Measurements from ENCODE around the gene PAIP1. TPM values are rescaled to one million over a fixed set of nuclear protein-coding genes. Genes with fewer than 3 reads are reported as not detected.

Gene PAIP1
- total RNA-seq, 4 donors from 2014 or later = 123 to 184 (median 161) TPM

DNA sequence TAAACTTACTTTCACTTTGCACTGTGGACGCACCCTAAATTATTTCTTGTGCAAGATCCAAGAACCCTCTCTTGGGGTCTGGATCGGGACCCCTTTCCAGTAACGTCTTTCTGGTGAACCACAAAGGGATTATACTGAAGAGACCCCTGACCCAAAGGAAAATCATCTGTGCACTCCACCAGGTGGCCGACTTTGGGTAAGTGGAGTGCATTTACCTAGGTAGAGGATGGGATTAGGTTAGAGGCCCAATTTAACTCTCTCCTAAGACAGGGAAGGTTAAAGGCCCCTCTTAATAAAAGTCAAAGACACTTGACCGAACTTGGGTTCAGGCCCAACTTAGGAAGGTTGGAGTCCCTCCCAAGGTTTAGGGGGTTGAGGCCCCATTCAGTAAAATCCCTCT is 8.2 kb upstream of the PAIP1 start:
- intact Hi-C loops (cut with DNase I; ENCODE audit: low total_unique reads) = no loop called here

DNA sequence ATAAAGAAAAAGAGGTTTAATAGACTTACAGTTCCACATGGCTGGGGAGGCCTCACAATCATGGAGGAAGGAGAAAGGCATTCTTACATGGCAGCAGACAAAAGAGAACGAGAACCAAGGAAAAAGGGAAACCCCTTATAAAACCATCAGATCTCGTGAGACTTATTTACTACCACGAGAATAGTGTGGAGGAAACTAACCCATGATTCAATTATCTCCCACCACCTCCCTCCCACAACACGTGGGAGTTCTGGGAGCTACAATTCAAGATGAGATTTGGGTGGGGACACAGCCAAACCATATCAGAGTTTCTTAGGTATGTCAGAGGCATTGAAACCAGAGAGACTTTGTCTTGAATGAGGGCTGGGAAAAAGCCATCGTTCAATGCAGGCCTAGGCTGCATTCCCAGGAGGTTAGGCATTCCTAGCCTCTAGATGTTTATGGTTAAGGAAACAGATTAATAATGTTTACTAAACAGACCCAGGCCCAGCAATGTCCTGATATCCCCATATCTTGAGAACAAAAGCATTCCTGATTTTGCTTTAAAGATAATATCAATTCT is 7.5 kb upstream of the PAIP1 start:
- in situ Hi-C loops (cut with MboI; ENCODE audit: low sequenced_read_pairs in 4 of 4) = no loop called here
- TF ChIP-seq, protein P1, sequence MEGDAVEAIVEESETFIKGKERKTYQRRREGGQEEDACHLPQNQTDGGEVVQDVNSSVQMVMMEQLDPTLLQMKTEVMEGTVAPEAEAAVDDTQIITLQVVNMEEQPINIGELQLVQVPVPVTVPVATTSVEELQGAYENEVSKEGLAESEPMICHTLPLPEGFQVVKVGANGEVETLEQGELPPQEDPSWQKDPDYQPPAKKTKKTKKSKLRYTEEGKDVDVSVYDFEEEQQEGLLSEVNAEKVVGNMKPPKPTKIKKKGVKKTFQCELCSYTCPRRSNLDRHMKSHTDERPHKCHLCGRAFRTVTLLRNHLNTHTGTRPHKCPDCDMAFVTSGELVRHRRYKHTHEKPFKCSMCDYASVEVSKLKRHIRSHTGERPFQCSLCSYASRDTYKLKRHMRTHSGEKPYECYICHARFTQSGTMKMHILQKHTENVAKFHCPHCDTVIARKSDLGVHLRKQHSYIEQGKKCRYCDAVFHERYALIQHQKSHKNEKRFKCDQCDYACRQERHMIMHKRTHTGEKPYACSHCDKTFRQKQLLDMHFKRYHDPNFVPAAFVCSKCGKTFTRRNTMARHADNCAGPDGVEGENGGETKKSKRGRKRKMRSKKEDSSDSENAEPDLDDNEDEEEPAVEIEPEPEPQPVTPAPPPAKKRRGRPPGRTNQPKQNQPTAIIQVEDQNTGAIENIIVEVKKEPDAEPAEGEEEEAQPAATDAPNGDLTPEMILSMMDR (IDR thresholded peaks at IDR 0.05 in 4 of 5, conservative IDR thresholded peaks at IDR 0.05 in 1 of 5) = no peak
- TF ChIP-seq POLR2A (IDR thresholded peaks at IDR 0.05) = no peak
- intact Hi-C loops (cut with DNase I; ENCODE audit: low total_unique reads) = no loop called here
- Histone ChIP-seq H3K4me1 (peaks cover 4 to 7% of the 10 kb centered on the region in 2 donors), H3K4me3 (no peak overlapping the region), H3K9me3 (no peaks in the 10 kb centered on the region), H3K27ac (no peak overlapping the region), H3K27me3 (no peaks in the 10 kb centered on the region), H3K36me3 (no peaks in the 10 kb centered on the region)
- DNase-seq = no peak
- no peak for ATAC-seq

More for the DNA sequence above, 8.2 kb upstream of the PAIP1 start:
- Histone ChIP-seq H3K27ac (no peak overlapping the region), H3K9me3 (no peaks in the 10 kb centered on the region), H3K4me3 (no peak overlapping the region), H3K4me1 (peaks cover 4 to 7% of the 10 kb centered on the region in 2 donors), H3K36me3 (no peaks in the 10 kb centered on the region), H3K27me3 (no peaks in the 10 kb centered on the region)
- in situ Hi-C loops (cut with MboI; ENCODE audit: low sequenced_read_pairs in 4 of 4) = no loop called here
- DNase-seq (no peak), ATAC-seq (no peak)
- TF ChIP-seq POLR2A (IDR thresholded peaks at IDR 0.05) = no peak
- TF ChIP-seq, protein P1 (IDR thresholded peaks at IDR 0.05 in 4 of 5, conservative IDR thresholded peaks at IDR 0.05 in 1 of 5) = no peak

DNA sequence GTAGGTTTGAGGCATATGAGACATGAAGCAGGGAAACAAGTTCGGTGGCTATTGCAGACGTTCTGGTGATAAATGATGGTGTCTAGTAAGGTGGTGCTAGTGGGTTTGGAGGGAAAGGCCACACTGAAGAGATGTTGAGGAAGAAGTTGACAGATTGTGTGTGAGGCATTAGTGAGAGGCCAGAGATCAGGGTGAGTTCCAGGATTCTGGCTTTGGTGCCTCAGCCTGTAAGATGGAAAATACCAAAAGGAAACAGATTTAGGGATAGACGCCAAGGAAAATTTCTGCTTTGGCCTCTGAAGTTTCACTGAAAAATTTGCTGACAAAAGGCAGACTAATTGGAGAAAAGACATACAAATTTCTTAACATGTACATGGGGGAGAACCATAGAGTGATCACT is 6.4 kb upstream of the PAIP1 start:
- TF ChIP-seq POLR2A (IDR thresholded peaks at IDR 0.05) = no peak
- TF ChIP-seq, protein P1 (IDR thresholded peaks at IDR 0.05 in 4 of 5, conservative IDR thresholded peaks at IDR 0.05 in 1 of 5) = no peak
- Histone ChIP-seq H3K9me3 (no peaks in the 10 kb centered on the region), H3K27ac (no peak overlapping the region), H3K27me3 (no peaks in the 10 kb centered on the region), H3K4me3 (no peak overlapping the region), H3K4me1 (peaks cover 4 to 7% of the 10 kb centered on the region in 2 donors), H3K36me3 (no peaks in the 10 kb centered on the region)
- in situ Hi-C loops (cut with MboI; ENCODE audit: low sequenced_read_pairs in 4 of 4) = no loop called here
- DNase-seq = no peak
- ATAC-seq = no peak
- intact Hi-C loops (cut with DNase I; ENCODE audit: low total_unique reads) = no loop called here

DNA sequence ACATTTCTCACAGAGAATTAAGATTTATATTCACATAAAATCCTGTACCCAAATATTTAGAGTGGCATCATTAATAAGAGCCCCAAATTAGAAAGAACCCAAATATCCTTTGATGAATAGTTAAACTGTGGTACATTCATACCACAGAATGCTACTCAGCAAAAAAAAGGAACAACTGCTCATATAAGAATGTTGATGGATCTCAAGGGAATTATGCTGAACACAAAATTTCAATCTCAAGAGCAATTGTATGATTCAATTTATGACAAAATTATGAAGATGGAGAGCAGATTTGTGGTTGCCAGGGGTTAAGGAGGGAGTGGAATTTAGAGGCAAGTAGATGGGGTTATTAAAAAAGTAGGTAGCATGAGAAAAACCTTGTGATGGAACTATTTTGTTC is 4.5 kb upstream of the PAIP1 start:
- no peak overlapping the region for H3K27ac ChIP-seq
- H3K4me1 ChIP-seq = peaks cover 6 to 7% of the 10 kb centered on the region in 2 donors
- no peak for ATAC-seq
- no peak for TF ChIP-seq POLR2A (IDR thresholded peaks at IDR 0.05)
- TF ChIP-seq, protein P1 (IDR thresholded peaks at IDR 0.05 in 4 of 5, conservative IDR thresholded peaks at IDR 0.05 in 1 of 5) = no peak
- H3K27me3 ChIP-seq = no peaks in the 10 kb centered on the region
- intact Hi-C loops (cut with DNase I; ENCODE audit: low total_unique reads) (no loop called here), in situ Hi-C loops (cut with MboI; ENCODE audit: low sequenced_read_pairs in 4 of 4) (no loop called here)
- no peaks in the 10 kb centered on the region for H3K36me3 ChIP-seq
- no peaks in the 10 kb centered on the region for H3K9me3 ChIP-seq
- no peak for DNase-seq
- H3K4me3 ChIP-seq = no peak overlapping the region

DNA sequence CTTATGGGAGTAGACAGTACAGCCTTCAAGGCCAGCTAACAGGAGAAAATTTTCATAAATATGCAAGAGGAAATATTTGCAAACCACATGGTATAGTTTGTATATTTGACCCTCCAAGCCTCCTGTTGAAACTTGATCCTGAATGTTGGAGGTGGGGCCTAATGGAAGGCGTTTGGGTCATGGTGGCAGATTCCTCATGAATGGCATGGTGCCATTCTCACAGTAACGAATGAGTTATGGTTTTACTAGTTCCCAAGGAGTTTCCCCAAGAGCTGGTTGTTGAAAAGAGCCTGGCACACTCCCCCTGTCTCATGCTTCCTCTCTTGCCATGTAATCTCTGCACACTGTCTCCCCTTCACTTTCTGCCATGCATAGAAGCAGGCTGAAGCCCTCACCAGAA is 3.3 kb upstream of the PAIP1 start:
- TF ChIP-seq, protein P1 (IDR thresholded peaks at IDR 0.05 in 4 of 5, conservative IDR thresholded peaks at IDR 0.05 in 1 of 5) = no peak
- TF ChIP-seq POLR2A (IDR thresholded peaks at IDR 0.05) = no peak
- Histone ChIP-seq H3K27me3 (no peaks in the 10 kb centered on the region), H3K27ac (no peak overlapping the region), H3K9me3 (no peaks in the 10 kb centered on the region), H3K4me1 (peaks cover 9 to 10% of the 10 kb centered on the region in 2 donors), H3K36me3 (no peaks in the 10 kb centered on the region), H3K4me3 (no peak overlapping the region)
- in situ Hi-C loops (cut with MboI; ENCODE audit: low sequenced_read_pairs in 4 of 4) (no loop called here), intact Hi-C loops (cut with DNase I; ENCODE audit: low total_unique reads) (no loop called here)
- ATAC-seq (no peak), DNase-seq (no peak)
